Activated T-helper 1 cell treated with Interleukin-2 at 50 U/mL for 16 hours (primary cell): ENCODE data around the gene ARHGAP42.

Experiments used
- DNase-seq: peaks from one replicate; pipeline ENCODE4 v3.0.0-alpha.2; 2020; ENCODE audit warnings: low read depth

The ARHGAP42 gene

DNA sequence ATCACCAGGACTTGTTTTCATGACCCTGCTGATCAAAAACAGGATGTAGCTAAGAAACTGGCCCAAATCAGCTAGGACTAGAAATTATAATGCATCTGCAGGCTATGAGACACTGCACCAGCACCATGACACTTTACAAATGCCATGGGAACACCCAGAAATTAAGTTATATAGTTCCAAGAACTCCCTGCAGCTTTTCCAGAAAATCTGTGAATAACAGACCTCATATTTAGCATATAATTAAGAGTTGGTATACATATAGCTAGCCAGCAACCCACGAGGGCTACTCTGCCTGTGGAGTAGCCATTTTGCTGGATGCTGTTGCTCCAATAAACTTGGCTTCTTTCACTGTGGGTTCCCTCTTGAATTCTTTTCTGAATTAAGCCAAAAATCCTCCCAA lies 341.6 kb downstream of the ARHGAP42 start:
- no peak for DNase-seq

DNA sequence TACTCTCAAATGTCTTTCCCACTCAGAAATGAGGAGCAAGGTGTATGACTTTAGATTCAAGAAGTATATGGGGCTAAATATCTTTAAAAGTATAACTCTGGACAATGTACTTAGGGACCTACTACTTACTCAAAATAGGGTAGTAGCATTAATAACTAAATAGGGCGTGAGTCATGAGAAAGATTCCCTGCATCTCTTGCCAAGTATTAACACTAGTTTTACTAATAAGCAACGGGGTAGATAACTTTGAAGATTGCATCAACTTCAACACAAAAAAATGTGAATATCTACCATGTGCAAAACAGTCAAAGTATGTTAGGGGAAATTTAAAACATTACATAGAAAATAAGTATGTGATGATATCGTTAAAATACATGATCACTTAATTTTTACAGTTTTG lies 342.9 kb downstream of the ARHGAP42 start:
- DNase-seq = no peak

DNA sequence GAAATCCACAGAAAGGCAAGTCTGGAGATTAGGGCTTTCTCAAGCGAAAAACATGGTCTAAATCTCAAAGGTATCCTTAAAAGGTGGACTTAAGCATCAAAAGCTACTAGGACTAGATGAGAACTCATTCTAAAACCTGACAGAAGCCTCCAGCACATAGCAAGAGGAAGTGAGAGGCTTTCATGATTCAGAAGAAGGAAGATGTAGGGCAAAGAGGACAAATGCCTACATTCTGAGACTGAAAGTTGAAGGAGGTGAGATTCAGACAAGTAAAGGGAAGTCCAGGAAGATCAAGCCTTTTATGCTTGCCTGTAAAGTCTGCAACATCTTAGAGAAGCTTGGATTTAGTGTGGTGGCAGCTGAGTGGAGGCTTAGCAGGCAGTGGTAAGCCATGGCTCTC lies 343.6 kb downstream of the ARHGAP42 start:
- no peak for DNase-seq

DNA sequence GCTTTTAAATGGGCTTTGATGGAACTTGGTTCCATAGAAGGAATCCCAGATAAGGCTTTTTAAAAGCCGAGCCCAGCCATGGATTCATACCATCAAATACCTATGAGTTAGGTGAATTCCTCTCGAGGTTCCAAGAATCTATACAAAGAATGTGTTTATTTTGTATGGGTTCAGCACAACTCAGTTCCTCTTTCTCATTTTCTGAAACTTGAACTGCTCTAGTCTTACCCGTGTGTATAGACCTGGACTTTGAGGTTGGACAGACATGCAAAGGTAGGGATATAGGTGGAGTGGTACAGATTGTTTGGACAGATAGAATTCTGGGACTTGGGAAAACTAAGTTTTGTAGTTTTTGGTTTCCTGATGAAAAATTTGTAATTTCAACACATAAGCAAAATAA lies 344.6 kb downstream of the ARHGAP42 start:
- DNase-seq = no peak

DNA sequence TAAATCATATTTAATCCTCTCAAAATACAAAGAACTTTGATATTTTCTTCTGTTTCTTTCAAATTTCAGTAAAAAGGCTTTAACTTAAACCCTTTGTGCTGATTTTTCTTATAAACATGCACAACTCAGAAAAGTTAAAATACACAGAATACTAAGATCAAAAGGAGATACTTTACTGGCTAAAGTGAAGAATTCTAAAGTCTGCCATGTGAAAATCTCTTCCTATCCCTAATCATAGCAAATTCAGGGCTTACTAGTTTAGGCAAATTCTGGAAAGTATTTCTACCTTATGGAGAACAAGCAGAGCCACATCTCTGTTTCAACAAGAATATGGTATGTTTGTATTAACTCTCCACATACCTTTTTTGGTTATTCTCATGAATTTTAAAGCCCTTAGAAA lies 345.9 kb downstream of the ARHGAP42 start:
- DNase-seq = no peak

DNA sequence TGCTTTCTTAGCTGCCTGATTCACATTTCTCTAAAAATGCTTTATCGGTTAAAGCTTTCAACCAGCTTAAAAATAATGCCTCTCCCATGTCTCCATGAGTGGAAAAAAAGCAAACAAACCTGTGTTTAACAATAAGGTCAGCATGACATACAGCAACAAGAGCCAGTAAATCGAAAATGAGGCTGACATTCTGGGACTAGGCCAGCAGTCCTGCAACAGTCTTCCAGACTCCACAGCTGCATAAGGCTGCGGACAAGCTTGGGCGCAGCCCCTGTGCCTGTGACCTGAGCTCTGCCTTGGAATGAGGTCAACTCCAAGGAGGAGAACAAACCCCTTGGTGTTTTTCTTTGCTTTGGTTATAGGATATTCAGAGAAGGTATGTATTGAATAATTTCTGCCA lies 347.0 kb downstream of the ARHGAP42 start:
- no peak for DNase-seq

DNA sequence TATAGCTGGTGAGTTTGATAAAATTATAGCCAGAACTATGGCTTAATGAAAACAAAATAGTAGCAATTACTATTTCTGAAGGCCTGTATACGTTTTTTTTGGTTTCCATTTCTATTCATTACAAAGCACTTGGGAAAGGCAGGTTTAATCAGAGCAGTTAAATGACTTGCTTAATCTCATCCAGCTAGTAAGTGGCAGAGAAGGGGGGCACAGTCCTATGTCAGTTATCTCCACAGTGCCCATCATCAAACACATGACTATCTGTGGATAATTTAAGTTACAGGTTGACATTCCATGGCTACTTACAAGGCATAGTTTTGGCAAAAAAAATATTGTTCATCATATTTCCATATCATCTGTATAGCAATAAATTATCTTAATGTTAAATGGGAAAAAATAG lies 348.8 kb downstream of the ARHGAP42 start:
- no peak for DNase-seq
